HG03064 (cell line): Measurements from ENCODE around the gene HEYL.

ENCODE experiments used
- ATAC-seq: cut with Tn5 transposase; IDR thresholded peaks from one replicate; pipeline ENCODE4 v1.9.1; 2021; ENCODE audit warnings: low read depth; ENCODE audit not compliant: unreplicated experiment

The HEYL gene

DNA sequence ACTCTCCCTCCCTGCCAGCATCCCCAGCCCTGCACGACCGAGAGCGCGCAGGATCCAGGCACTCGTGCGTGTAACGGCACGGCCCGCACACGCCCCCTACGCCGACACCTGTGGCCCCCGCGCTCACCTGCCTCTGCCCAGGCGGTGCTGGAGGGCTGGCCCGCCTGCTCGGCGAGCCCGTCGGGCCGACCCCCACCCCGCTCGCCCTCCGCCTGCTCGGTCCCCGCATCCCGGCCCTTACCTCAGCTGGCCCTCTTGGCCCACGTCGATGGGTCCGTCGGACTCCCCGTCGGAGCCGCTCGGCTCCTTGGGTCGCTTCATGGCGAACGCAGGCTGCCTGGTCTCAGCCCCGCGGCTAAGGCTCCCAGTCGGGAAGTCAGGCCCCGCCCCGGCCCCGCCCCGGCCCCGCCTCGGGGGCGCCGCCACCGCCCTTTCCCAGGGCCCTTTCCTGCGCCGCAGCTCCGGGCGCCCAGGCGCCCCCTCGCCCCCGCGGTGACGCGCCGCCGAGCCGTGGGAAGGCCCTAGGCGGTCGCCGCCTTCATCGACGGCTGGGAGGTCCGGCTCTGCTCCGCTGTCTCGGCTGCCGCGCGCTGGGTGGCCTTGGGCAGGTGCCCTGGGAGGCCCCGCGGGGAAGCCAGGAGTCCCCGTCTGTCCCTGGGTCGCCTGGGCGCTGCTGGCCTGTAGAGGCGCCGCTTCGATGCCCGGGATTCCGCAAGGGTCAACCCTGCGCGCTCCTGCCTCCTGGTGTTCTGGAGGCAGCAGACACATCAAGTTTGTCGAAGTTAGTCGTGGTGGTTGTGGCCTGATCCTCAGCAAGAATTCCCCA is at the start of gene HEYL:
TSS of gene HEYL (minus strand) at position 339 of the 826 bp plus-strand sequence. CDS start at position 321, 18 bp downstream.
- no peak for ATAC-seq

DNA sequence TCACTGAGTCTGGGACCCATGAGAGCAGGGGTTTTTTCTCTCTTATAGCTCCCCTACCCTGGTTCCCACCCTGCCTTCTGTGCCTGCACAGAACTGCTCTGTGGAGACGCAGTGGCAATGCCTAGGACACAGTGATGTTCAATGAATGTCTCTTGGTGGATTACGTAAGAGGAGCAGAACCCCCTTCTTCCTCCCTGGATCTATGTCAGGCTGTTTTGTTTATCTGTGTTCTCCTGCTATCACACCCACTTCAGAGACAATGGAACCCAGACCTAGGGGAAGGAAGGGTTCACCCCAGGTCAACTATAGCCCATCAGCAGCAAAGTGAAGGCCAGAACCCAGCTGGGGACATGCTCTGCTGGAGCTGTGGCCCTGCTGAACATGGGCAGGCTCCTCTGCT is 49.8 kb upstream of the HEYL start:
- ATAC-seq, result no peak

DNA sequence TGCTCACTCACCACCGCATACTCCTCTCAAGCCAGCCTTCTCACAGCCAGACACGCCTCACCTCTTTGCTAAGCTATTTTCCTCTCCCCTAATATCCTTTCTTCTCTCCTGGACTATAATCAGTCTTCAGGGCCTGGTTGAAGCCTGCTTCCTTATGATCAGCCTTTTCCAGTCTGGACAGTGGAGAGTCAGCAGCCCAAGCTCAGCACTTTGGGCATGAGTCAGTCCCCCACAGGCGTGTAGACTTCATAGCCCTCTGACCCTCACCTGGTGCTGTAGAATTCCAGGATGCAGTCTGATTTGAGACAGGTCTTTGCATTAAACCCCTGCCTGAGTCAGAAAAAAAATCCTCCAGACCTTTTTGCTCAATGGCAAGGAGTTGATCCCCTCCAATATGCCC is 49.3 kb upstream of the HEYL start:
- no peak for ATAC-seq

DNA sequence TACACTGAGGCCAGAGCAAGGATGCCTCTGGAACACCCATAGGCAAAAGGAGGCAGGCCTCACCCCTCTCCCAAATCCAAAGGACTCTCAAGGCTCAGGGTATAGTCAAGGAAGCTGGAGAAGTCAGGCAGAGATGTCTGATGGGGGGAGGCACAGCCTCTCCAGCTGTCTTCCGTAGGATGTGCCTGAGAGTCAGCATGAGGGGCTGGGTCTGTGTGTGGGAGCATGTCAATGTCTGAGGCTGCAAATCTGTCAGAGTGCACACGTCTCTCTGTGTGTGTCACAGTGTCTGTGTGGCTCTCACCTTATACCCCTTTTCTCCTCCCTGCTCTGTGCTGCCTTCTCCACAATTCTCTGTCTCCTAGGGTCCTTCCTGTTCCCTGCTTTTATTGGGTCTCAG is 47.8 kb upstream of the HEYL start:
- no peak for ATAC-seq

- no peak for ATAC-seq
Observed at GRCh38 chr1:39685071-39685470, 45.6 kb upstream of the HEYL start.

DNA sequence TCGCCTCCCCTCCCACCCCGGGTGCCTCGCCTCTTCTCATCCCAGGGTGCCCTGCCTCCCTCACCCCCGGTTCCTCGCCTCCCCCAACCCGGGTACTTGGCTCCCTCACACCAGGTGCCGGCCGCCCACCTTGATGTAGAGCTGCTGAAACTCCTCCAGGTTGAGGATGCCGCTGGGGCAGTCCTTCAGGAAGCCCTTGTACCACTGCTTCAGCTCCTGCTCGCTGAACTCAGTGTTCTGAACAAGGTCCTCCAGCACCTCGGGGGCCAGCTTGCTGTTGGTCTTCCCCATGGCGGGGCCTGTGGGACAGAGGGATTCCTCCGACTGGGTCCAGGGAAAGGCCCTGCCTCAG is 44.8 kb upstream of the HEYL start:
- no peak for ATAC-seq

- no peak for ATAC-seq
Observed at GRCh38 chr1:39683591-39684312, 44.3 kb upstream of the HEYL start.

DNA sequence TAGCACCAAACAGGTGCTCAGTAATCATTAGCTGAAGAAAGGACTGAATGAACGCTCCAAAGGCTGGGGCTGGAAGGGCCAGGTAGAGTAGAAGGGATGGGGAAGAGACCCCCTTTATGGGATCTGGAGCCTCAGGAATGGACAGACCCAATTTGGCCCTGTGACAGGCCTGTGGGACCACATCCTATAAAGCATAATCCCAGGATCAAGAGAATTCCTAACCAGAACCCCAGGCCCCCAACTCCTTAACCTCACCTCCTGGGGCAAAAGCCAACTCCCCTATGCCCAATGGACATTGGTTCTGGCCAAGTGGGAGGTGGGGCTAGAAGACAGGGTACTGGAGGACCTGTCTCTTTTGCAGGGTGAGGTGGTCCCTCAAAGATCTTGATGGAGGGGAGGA is 42.6 kb upstream of the HEYL start:
- no peak for ATAC-seq

DNA sequence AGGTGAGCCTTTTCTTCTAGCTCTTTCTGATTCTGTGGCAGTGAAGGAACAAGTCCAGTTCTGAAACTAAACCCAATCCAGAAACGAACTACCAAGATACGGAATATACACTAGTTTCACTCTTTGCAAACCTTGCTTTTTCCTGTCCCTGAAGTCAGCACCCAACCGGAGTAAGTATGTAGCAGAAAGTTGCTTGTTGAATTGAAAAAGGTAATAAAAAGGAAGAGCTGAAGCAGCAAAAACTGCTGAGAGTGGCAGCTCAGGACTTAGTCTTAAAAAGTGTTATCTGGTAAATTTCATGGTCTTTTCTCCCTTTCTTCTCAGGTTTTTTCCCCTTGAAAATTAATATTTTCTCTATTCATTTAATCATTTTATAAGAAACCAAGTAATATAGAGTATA is 41.9 kb upstream of the HEYL start:
- no peak for ATAC-seq

DNA sequence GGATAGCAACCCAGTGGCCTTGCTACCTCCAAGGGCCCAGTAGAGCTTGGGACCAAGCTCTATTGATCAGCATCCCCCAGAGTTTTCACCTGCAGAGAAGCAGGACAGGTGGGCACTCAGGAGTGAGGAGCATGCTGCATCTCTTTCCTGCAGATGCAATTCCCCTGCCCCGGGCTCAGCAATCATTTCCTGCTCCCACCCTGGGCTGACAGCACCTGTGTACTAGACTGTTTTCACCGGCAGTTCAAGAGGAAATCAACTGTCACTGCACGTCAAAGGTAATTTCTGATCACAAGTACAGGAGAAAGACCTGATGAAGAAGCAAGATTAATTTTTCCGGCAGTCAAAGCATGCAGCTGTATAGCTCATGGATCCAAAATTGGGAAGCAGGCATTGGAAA is 41.3 kb upstream of the HEYL start:
- ATAC-seq, result no peak

DNA sequence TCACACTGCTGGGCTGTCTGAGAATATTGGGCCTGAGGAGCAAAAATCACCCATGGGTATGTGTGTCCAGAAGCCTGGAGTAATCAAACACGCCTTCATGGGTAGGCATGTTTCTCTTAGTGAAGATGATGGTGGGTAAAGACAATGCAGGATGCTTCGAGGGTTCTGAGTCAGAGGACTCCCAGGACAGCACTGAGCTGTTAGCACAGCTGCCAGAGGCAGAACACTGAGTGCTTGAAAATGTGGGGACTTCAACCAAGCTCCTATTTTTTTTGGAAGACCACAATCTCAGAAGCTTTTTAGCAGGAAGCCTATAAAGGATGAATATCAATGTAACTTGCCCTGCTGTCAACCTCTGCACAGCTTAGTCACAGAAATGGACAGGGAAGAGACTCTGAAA is 40.4 kb upstream of the HEYL start:
- no peak for ATAC-seq

- no peak for ATAC-seq
Observed at GRCh38 chr1:39678889-39679288, 39.4 kb upstream of the HEYL start.

GRCh38 chr1:39677645-39678044 is 38.2 kb upstream of the HEYL start:
- ATAC-seq, result no peak

DNA sequence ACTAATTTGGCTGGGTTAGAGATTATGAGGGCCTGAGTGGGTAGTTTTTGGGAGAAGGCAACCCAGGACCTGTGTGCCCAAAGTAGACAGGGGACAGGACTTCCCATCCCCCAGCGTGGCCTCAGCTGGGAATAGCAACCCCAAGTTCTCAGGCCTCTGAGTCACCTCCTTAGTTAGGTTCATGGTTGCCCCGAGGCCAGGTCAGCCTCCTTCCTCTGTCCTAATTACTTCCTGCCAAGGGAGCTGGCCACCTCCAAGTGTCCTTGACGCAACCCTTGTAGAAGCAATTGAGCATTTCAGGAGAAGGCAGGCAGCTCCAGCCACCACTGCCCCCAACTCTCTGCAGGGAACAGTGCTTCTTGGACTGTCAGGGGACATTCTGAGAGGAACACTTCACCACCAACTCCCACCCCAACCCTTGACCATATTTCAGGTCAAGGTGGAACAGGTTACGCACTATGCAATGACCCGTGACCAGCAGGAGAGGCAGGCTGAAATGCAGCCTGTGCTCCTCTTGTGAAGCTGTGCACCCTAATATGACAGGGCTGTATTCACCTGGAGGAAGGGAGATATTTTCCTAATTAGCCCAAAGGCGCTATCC is 37.6 kb upstream of the HEYL start:
- ATAC-seq, result no peak

DNA sequence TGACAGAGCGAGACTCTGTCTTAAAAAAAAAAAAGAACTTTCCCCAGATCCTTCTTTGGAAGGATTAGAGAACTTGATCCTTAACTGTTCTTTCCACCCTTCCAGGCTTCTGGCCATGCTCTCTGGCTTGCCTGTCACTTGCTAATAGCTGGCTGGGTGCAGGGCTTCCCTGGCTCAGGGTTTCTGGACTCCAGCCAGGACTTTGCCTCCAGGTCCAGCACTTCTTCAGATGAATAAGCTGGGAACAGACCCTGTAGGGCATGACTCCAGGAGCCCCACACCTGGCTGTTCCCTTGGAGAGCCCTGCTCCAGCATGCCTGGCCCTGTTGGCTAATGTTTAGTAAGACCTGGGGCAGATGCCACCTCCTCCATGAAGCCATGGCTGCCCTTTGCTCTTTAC is 35.8 kb upstream of the HEYL start:
- ATAC-seq, result no peak

DNA sequence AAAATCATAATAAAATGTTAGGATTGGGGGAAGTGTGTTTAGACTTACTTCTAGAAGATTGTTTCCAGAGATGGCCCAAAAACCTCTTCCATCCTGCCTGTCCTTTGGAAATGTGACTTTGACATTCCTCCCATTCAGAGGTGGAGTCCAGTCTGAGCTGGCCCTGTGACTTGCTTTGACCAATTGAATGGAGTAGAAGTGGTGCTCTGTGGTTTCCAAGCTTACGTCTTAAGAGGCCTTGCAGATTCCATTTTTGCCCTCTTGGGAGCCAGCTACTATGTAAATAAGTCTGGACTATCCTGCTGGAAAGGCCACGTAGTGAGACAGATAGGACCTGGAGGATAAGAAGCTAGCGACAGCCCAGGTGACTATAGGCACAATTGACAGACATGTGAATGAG is 33.8 kb upstream of the HEYL start:
- no peak for ATAC-seq

DNA sequence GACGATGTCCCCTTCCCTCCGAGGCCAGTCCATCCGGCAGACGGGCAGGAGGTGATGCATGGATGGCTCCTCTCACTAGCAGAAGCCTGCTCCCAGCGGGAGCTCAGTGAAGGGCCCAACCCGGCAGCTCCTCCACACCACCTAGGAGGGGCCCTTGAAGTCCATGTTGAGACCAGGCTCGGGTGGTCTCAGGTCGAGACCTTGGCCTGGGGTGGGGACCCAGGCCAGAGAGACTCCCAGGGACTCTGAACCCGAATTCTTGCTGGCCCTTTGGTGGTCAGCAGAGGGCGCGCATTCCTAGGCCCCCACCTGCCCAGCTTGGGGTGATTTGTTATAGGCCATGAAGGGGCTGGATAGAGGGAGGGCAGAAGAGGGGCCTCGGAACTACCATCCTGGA is 33.1 kb upstream of the HEYL start:
- no peak for ATAC-seq

DNA sequence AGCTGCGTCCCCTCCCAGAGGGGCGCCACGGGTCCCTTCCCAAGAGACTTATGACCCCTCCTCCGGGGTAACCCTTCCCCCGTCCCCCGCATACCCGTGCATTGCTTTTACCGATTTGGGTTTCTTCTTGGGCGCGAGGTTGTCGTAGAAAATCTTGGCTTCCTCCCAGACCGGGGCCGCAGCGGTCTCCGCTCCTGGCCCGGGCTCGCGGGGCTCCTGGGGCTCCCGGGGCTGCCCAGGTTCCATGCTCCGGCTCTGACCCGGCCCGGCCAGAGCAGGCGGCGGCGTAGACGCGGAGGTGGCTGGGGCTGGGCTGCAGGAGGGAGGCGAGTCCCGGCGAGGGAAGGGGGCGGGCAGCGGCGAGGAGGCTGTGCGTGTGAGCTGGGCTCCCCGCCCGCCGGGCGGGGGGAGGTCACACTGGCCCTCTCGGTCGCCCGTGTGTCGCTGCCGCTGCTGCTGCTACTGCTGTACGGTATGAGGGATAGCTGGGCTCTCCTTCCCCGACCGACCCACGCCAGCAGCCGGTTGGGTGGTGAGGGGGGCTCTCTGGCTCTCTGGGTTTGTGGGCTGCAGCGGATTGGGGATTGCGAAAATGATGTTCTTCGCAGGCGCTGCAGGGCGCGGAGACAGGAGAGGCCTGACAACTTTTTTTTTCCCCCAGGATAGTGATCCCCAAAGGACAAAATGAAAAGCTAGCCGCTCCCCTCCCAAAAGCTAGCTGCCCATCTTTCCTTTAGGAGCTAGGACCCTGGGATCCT is 32.5 kb upstream of the HEYL start, which contains the start of gene NT5C1A:
TSS of gene NT5C1A (minus strand) at position 315 of the 758 bp plus-strand sequence. CDS start at position 246, 69 bp downstream.
- no peak for ATAC-seq

DNA sequence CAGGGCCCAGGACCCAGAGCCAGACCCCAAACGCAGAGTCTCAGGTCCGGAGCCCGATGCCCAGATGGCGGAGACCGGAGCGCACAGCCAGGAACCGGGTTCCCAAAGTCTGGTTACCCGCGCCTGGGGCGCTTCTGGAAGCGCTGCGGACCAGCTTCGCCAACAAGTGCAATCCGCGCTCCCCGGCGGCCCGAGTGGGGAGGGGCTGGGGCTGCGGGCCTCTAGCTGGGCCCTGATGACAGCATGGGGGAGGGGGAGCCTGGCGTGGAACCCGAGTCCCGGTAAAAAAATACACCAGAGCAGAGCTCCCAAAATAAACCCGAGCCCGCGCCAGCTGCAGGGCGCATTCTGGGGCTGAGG is 32.0 kb upstream of the HEYL start:
- no peak for ATAC-seq

DNA sequence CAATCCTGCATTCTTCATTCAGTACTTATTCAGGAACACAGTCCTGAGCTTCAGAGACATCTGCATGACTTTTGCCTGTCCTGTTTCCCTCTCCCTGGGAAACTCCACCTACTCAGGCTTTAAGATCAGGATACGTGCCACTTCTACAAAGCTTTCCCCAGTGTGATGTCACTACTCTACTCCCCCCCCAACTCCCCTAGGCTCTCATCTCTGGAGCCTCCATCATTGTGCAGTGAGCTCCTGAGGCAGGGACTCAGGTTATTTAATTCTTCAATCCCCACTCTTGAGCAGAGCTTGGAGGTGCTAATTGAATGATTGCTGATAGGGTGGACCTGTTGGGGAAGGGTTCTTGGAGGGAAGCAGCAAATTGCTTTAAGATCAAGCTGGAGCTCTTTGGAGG is 31.2 kb upstream of the HEYL start:
- no peak for ATAC-seq

- no peak for ATAC-seq
Observed at GRCh38 chr1:39668894-39669293, 29.5 kb upstream of the HEYL start.
